Panc1 (cell line): Measurements from ENCODE around the gene FAM50A.

ENCODE experiments used
- CTCF ChIP-seq: fragments of 450-650 bp; IDR thresholded peaks from 2 replicates; pipeline ENCODE4 v1.5.1; 2017; ENCODE audit warnings: mild to moderate bottlenecking
- TCF7L2 ChIP-seq: IDR thresholded peaks from 2 replicates; pipeline ENCODE4 v1.6.1; 2011; ENCODE audit warnings: mild to moderate bottlenecking, low read depth, low read length, inconsistent platforms

GRCh38 chrX:154441984-154442707 is 1.8 kb upstream of the FAM50A start:
- no peak for TF ChIP-seq CTCF
- no peak for TF ChIP-seq TCF7L2
